Fibroblast of villous mesenchyme (primary cell): ENCODE data around the gene SLC7A14. TPM values are rescaled to one million over a fixed set of nuclear protein-coding genes. Genes with fewer than 3 reads are reported as not detected.

Source experiments
- DNase-seq: peaks from one replicate; pipeline ENCODE4 v3.0.0-alpha.2; 2010; ENCODE audit warnings: low read depth
- H3K4me3 ChIP-seq: 2 replicates; pipeline ENCODE4 v1.5.1; 2011; ENCODE audit warnings: low read depth, mild to moderate bottlenecking, low read length
- total RNA-seq: library from RNA; depleted of rRNA; stranded (reverse); fragments of >200 nt; gene quantifications from 2 replicates; pipeline ENCODE4 v1.2.3, GENCODE V29; 2012
- TF ChIP-seq, protein P1 (sequence below): IDR thresholded peaks from 2 replicates; pipeline ENCODE4 v1.5.1; 2012; ENCODE audit warnings: low read depth, mild to moderate bottlenecking, low read length; ENCODE audit not compliant: insufficient read depth

The SLC7A14 gene
- total RNA-seq, 1 donor, result 2.2 TPM

DNA sequence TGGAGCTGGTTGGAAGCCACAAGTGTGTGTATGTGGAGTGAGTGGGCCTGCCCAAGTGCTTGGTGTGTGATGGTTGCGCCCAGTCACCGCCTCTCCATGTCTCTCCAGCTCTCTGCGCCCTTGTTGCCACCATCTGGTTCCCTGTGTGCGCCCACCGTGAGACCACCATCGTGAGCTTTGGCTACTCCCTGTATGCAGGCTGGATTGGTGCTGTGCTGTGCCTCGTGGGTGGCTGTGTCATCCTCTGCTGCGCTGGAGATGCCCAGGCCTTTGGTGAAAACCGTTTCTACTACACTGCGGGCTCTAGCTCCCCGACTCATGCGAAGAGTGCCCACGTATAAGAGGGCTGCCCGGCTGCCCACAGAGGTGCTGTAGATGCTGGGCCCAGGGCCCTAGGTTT lies 153.5 kb downstream of the SLC7A14 start:
- TF ChIP-seq, protein P1, sequence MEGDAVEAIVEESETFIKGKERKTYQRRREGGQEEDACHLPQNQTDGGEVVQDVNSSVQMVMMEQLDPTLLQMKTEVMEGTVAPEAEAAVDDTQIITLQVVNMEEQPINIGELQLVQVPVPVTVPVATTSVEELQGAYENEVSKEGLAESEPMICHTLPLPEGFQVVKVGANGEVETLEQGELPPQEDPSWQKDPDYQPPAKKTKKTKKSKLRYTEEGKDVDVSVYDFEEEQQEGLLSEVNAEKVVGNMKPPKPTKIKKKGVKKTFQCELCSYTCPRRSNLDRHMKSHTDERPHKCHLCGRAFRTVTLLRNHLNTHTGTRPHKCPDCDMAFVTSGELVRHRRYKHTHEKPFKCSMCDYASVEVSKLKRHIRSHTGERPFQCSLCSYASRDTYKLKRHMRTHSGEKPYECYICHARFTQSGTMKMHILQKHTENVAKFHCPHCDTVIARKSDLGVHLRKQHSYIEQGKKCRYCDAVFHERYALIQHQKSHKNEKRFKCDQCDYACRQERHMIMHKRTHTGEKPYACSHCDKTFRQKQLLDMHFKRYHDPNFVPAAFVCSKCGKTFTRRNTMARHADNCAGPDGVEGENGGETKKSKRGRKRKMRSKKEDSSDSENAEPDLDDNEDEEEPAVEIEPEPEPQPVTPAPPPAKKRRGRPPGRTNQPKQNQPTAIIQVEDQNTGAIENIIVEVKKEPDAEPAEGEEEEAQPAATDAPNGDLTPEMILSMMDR, result no peak
- no peak overlapping the region for H3K4me3 ChIP-seq
- DNase-seq, result no peak

GRCh38 chr3:170431054-170431453 lies 154.8 kb downstream of the SLC7A14 start:
- DNase-seq, result no peak
- no peak overlapping the region for H3K4me3 ChIP-seq
- TF ChIP-seq, protein P1, result no peak

GRCh38 chr3:170429050-170429449 lies 156.8 kb downstream of the SLC7A14 start:
- peak; percentile 57 for DNase-seq
- H3K4me3 ChIP-seq, result no peak overlapping the region
- TF ChIP-seq, protein P1, result no peak

DNA sequence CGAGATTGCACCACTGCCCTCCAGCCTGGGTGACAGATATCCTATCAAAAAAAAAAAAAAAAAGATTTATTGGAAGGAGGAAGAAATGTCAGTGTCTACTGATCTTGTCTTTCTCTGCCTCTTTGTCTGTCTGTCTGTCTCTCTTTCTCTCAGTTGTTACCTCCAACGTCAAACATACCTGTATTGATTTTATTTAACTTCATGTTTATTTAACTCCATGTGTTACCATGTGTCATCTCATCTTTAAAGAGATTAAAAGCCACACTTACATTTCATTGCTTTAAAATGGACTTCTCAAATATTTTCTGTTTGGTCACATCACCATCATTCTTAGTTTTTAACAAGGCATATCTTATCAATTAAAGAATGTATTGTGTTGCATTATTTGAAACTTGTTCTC lies 157.8 kb downstream of the SLC7A14 start:
- no peak overlapping the region for H3K4me3 ChIP-seq
- TF ChIP-seq, protein P1, result no peak
- DNase-seq, result no peak

GRCh38 chr3:170426240-170426797 lies 159.6 kb downstream of the SLC7A14 start:
- TF ChIP-seq, protein P1, result no peak
- peak; percentile 40 for DNase-seq
- no peak overlapping the region for H3K4me3 ChIP-seq

- DNase-seq, result no peak
- TF ChIP-seq, protein P1, result no peak
- no peak overlapping the region for H3K4me3 ChIP-seq
Measured at GRCh38 chr3:170425491-170426239, 160.2 kb downstream of the SLC7A14 start.
